MM.1S (cell line): Measurements from ENCODE around the gene RREB1.

ENCODE experiments used
- EZH2 ChIP-seq: fragments of 300-600 bp; sonication (generic); optimal IDR thresholded peaks from 2 replicates; pipeline ENCODE3; 2017; ENCODE audit warnings: low read depth, mild to moderate bottlenecking, antibody characterized with exemption, low read length, mixed read lengths
- EZH2phosphoT487 ChIP-seq: fragments of 300-600 bp; sonication (generic); IDR thresholded peaks from 2 replicates; pipeline ENCODE4 v1.6.1; 2018; ENCODE audit warnings: antibody characterized with exemption, low read length
- TF ChIP-seq, protein P1 (sequence below): fragments of 300-600 bp; sonication (generic); IDR thresholded peaks from 2 replicates; pipeline ENCODE4 v1.5.1; 2016; ENCODE audit warnings: antibody characterized with exemption, low read length, mixed read lengths

DNA sequence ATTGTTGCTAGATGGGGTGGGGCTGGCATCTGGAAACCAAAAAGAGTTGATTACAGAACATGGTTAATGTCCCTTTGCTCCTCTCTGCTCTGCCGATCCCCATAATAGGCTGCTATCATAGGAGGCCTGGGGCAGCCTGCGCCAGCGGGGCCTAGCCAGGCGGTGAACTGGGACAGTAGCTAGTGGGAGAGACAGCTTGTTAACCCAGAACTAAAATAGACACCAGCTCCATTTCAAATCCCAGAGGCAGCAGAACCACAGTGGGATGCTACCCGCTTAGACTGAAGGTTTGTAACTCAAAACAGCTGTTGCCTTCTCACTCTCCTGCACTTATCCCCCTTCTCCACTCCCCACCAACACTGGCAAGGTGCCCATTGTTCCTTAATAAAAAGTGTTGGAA is 106.7 kb downstream of the RREB1 start:
- TF ChIP-seq, protein P1, sequence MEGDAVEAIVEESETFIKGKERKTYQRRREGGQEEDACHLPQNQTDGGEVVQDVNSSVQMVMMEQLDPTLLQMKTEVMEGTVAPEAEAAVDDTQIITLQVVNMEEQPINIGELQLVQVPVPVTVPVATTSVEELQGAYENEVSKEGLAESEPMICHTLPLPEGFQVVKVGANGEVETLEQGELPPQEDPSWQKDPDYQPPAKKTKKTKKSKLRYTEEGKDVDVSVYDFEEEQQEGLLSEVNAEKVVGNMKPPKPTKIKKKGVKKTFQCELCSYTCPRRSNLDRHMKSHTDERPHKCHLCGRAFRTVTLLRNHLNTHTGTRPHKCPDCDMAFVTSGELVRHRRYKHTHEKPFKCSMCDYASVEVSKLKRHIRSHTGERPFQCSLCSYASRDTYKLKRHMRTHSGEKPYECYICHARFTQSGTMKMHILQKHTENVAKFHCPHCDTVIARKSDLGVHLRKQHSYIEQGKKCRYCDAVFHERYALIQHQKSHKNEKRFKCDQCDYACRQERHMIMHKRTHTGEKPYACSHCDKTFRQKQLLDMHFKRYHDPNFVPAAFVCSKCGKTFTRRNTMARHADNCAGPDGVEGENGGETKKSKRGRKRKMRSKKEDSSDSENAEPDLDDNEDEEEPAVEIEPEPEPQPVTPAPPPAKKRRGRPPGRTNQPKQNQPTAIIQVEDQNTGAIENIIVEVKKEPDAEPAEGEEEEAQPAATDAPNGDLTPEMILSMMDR, result no peak
- TF ChIP-seq EZH2 (no peak), EZH2phosphoT487 (no peak)
